CD4-positive, alpha-beta T cell treated with Interferon gamma for 1 hour (primary cell): Measurements from ENCODE around the gene TBX5.

Source experiments
- DNase-seq: peaks from one replicate; pipeline ENCODE4 v3.0.0-alpha.2; 2020

The TBX5 gene

GRCh38 chr12:114316076-114316475 lies 89.9 kb downstream of the TBX5 start:
- DNase-seq = no peak

- no peak for DNase-seq
Measured at GRCh38 chr12:114314974-114315720, 90.8 kb downstream of the TBX5 start.

- DNase-seq = no peak
Measured at GRCh38 chr12:114314403-114314802, 91.5 kb downstream of the TBX5 start.

GRCh38 chr12:114313910-114314309 lies 92.0 kb downstream of the TBX5 start:
- no peak for DNase-seq

GRCh38 chr12:114311974-114312373 lies 94.0 kb downstream of the TBX5 start:
- no peak for DNase-seq

- no peak for DNase-seq
Measured at GRCh38 chr12:114306646-114307045, 99.3 kb downstream of the TBX5 start.

- DNase-seq = no peak
Measured at GRCh38 chr12:114305446-114305845, 100.5 kb downstream of the TBX5 start.
